SU-DHL-6 (cell line): ENCODE measurements around the gene ATP6V0C.

Source experiments
- EZH2phosphoT487 ChIP-seq: fragments of 200-600 bp; sonication (generic), shearing (Covaris generic); conservative IDR thresholded peaks from 2 replicates; pipeline ENCODE4 v1.6.1; 2018; ENCODE audit warnings: mild to moderate bottlenecking, antibody characterized with exemption, low read length, moderate library complexity, mixed read lengths
- TF ChIP-seq, protein P1 (sequence below): fragments of 200-600 bp; sonication (generic); IDR thresholded peaks from one replicate; pipeline ENCODE4 v1.5.1; 2017; ENCODE audit warnings: antibody characterized with exemption, mild to moderate bottlenecking, low read length, moderate library complexity; ENCODE audit not compliant: insufficient read depth, poor library complexity, severe bottlenecking

DNA sequence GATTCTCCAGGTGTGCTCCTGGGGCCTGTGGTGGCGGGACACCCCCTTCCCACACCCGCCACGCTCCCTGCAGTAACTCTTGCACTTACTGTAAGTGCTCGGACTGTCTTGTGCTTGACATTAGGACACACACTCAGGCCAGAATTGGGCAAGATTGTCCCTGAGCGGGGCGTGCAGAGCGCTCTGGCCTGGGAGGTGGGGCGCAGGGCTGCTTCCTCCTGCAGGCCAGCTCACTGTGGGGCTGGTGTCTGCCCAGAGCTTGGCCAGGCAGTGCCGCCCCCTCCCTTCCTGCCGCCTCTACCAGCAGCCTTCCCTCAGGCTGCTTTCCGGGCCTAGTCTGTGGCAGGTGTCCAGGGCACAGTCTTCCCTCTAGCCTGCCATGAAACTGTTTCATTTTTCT is 6.1 kb upstream of the ATP6V0C start:
- TF ChIP-seq, protein P1, sequence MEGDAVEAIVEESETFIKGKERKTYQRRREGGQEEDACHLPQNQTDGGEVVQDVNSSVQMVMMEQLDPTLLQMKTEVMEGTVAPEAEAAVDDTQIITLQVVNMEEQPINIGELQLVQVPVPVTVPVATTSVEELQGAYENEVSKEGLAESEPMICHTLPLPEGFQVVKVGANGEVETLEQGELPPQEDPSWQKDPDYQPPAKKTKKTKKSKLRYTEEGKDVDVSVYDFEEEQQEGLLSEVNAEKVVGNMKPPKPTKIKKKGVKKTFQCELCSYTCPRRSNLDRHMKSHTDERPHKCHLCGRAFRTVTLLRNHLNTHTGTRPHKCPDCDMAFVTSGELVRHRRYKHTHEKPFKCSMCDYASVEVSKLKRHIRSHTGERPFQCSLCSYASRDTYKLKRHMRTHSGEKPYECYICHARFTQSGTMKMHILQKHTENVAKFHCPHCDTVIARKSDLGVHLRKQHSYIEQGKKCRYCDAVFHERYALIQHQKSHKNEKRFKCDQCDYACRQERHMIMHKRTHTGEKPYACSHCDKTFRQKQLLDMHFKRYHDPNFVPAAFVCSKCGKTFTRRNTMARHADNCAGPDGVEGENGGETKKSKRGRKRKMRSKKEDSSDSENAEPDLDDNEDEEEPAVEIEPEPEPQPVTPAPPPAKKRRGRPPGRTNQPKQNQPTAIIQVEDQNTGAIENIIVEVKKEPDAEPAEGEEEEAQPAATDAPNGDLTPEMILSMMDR: no peak
- TF ChIP-seq EZH2phosphoT487: no peak
